Activated CD8-positive, alpha-beta memory T cell treated with anti-CD3 and anti-CD28 coated beads for 36 hours (primary cell): ENCODE data around the gene FRMPD2. TPM values are rescaled to one million over a fixed set of nuclear protein-coding genes. Genes with fewer than 3 reads are reported as not detected.
"Not testable (repeated sequence)": the region's sequence is repeated elsewhere in the genome, so short reads cannot be mapped to it uniquely, and the experiment has no call there.

Source experiments
- CTCF ChIA-PET: fragments of 350-600 bp; sonication (Branson Sonifier 250); formaldehyde crosslinking; loops from one replicate; lab custom pipeline; 2021; ENCODE audit warnings: antibody characterized with exemption; lab: Charles Lee
- POLR2A ChIA-PET: fragments of 350-600 bp; sonication (Branson Sonifier 250); formaldehyde crosslinking; loops from one replicate; lab custom pipeline; 2021; ENCODE audit warnings: antibody characterized with exemption; lab: Charles Lee
- total RNA-seq, 2 experiments: library from RNA; stranded (reverse); gene quantifications; one replicate each; pipeline ENCODE4 v1.2.3, GENCODE V29; 2021

Gene FRMPD2
- total RNA-seq, 2 experiments from 2014 or later = not detected

- ChIA-PET POLR2A (no interaction called here), CTCF (no interaction called here)
These were observed 17.0 kb downstream of the FRMPD2 start for GRCh38 chr10:48257407-48257961.

DNA sequence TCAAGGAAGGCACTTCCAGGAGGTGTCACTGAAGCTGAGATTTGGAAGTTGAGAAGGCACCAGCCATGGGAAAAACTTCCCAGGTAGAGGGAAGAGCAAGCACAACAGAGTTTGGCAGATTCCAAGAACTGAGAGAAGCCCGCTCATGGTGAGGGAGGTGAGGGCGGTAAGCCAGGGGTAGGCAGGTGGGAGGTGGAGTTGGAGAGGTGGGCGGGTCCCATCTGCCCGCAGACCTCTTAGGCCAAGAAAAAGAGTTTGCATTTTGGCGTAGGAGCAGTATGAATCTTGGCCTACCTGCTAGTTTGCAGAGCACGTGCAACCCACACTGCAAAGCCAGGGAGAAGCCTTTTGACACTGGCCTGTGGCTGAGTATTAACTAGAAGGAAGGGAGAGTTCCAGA lies 18.8 kb downstream of the FRMPD2 start:
- ChIA-PET CTCF (no interaction called here), POLR2A (no interaction called here)

DNA sequence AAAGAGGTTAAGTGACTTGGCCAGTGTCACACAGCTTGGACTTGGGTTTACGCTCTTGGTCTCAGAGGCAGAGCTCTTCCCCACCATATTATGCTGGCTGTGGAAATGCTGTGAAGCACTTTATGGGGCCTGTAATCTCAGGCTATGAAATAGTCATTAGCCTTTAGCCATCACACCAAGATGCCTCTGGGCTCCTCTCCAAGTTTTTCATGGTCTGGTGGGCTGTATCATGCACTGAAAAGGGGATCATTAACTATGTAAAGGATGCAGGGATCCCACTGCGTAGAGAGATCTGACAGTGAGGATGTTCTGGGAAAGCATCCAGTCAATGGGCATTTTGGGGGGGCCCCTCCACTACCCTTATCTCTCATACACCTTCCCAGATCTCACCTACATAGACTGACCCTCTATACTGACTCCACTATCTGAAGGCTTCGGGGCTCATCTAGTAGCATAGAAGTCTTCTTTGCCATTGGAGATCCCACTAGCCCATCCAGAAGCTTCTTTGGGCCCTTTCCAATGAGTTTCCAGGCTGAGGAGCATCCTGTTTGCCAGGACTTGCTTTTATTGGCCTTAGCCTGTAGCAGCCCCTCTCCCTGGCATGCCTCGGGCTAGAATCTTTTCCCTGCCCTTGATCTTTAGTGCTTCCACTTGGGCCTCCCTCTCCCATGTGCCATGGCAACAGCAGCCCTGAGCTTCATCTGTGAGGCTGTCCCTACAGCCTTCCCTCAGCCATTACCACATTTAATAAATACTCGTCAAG lies 19.6 kb downstream of the FRMPD2 start:
- ChIA-PET CTCF (interaction anchor here (1.3 kb wide), 1 partner anchor 15 kb away, joined by 3 read pairs; no protein-coding TSS in a partner anchor), POLR2A (no interaction called here)

- CTCF ChIA-PET = interaction anchor here (1.3 kb wide), 1 partner anchor 16 kb away, joined by 3 read pairs; no protein-coding TSS in a partner anchor
- POLR2A ChIA-PET = no interaction called here
These were observed 20.4 kb downstream of the FRMPD2 start for GRCh38 chr10:48253970-48254657.

DNA sequence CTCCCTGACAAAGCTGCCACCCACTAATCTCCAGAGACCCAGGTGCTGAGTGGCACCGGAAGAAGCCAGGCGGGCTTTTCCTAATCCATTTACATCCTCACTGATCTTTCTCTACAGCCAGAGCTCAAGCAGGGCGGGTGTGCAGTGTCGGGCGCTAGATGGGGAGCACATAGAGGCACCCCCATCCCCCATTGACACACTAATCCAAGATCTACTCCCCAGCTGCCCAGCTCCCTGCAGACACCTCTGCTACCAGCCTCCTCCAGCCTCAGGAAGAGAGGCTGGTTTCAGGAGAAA lies 22.2 kb downstream of the FRMPD2 start:
- ChIA-PET CTCF (no interaction called here), POLR2A (no interaction called here)

DNA sequence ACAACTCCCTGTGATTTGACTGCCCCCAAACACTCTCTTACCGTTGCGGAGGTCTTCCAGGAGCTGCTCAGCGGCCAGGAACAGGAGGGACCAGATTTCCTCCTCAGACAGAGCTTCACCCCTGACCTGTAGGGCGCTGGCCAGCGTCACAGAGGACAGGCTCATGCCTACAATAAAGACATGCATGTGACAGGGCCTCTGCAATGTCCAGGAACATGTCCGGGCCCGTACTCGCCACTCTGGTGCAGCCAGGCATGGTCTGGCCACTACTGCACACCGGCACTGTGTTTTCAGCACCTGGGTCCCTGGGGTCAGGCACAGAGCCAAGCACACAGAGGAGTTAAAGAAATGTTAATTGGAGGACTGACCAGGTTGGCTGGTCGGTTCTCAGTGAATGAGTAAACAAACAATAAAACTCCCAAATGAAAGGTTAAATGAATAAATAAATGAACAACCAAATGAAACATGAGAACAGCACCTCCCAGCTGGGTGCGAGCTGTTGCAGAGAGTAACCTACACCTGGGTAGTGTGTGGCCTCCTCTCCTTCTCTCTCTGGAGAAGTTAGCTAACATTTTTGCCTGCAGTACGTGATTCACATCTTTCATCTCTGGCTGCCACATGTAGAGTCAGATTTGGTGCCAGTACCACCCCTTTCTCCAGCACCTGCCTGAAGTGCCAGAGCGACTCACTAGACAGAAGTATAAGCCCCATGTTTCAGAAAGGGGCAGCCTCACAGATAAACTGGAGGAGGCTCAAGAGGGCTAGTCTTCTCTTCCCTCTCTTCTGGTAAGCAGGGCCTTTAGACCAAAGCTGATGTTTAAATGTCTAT lies 22.8 kb downstream of the FRMPD2 start:
- CTCF ChIA-PET = no interaction called here
- POLR2A ChIA-PET = no interaction called here

- ChIA-PET CTCF (no interaction called here), POLR2A (no interaction called here)
These were observed 23.4 kb downstream of the FRMPD2 start for GRCh38 chr10:48251152-48251524.

GRCh38 chr10:48249763-48250351 lies 24.6 kb downstream of the FRMPD2 start:
- CTCF ChIA-PET = no interaction called here
- POLR2A ChIA-PET = no interaction called here

- POLR2A ChIA-PET = no interaction called here
- CTCF ChIA-PET = no interaction called here
These were observed 25.3 kb downstream of the FRMPD2 start for GRCh38 chr10:48249004-48249762.

DNA sequence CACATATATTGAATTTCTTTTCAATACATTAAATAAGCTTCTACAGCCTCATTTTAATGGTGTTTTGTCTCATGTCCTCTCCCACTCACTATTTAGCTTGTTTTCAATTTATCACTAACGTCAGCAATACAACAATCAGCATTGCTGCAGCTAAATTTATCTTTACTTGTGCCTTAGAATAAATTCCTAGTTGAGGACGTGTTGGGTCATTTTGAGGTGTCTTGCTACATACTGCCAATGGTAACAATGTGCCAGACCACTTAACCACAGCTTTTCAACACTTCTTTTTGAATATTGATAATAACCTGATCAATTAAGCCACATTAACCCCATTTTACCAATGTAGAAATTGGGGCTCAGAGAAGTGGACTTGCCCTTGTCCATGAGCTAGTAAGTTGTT lies 26.0 kb downstream of the FRMPD2 start:
- ChIA-PET POLR2A (no interaction called here), CTCF (no interaction called here)

GRCh38 chr10:48247680-48248079 lies 26.8 kb downstream of the FRMPD2 start:
- CTCF ChIA-PET = no interaction called here
- POLR2A ChIA-PET = no interaction called here

GRCh38 chr10:48246501-48246900 lies 28.0 kb downstream of the FRMPD2 start:
- CTCF ChIA-PET = interaction anchor here (0.8 kb wide), 1 partner anchor 14 kb away, joined by 3 read pairs; no protein-coding TSS in a partner anchor
- POLR2A ChIA-PET = no interaction called here

DNA sequence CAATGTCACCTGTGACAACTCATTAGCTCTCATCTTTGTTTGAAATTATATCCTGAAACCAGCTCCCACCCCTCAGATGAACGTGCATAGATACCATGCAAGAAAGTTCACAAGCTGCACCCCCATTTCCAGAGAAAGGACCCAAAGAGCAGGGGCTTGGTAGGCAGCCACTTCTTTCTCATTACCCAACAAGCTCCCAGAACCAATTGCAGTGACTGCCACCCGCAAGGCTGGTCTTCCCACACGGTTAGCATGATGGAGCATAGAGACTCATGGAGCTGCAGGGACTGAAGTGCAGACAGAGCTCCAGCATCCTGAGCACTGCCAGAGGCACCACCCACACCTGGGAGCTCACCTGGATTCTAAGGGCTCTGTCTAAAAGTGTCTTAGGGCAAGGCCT lies 28.5 kb downstream of the FRMPD2 start:
- ChIA-PET CTCF (no interaction called here), POLR2A (no interaction called here)

DNA sequence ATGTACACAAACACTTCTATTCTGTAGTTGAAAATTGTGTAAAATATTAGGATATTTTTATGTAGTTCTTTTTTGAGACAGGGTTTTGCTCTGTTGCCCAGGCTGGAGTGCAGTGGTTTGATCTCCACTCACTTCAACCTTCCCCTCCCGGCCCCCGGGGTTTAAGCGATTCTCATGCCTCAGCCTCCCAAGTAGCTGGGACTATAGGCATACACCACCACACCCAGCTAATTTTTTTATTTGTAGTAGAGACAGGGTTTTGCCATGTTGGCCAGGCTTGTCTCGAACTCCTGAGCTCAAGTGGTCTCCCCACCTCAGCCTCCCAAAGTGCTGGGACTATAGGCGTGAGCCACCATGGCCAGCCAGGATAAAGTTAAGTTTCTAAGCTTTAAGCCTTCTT lies 30.6 kb downstream of the FRMPD2 start:
- CTCF ChIA-PET, POLR2A ChIA-PET: not testable (repeated sequence)

DNA sequence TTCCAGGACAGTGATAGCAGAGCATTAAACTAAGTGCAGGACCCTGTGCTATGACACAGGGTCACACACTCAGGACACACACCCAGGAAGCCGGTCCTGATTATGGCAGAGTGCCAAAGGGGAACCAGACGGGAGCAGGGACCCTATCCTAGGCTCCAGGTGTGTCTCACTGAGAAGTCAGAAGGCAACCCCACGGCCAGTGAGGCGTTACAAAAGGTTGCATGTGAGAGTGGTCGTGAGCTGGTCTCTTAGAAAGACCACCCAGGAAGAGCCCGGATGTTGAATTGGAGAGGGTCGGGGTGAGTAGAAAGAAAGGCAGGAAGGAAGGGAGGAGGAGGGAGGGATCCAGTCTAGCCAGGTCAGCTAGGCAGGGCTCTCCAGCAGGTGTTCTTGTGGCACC lies 31.0 kb downstream of the FRMPD2 start:
- CTCF ChIA-PET = no interaction called here
- POLR2A ChIA-PET = no interaction called here

DNA sequence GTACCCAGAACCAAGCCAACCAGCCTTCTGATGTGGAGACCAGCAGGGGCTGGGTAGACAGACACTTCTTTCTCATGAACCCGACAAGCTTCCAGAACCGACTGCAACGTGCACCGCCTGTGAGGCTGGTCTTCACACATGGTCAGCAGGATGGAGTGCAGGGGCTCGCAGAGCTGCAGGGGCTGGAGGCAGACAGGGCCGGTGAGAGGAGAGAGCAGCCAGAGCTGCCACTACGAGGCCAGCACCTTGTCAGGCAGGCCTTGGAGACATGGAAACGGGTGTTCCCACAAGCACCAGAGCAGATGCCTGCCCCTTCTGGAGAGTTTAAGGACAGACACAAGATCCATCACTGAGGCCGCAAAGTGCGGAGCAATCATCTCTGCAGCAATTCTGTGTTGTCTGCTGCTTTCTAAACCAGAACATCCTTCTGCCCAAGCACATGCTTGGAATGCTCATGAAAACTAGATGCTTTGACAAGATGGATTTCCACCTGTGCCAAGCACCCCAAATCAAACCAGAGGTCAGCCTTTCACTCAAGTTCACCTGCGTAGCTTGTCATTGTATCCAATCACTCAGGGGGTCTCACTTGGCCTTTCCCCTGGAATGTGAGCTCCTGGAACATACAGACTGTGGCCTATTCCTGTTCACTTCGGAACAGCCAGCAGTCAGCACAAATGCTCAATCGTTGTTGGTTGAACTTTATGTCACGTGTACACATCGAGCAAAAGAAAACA lies 32.2 kb downstream of the FRMPD2 start:
- CTCF ChIA-PET = no interaction called here
- POLR2A ChIA-PET = no interaction called here

GRCh38 chr10:48241332-48241731 lies 33.2 kb downstream of the FRMPD2 start:
- ChIA-PET POLR2A (no interaction called here), CTCF (no interaction called here)

- POLR2A ChIA-PET = no interaction called here
- CTCF ChIA-PET = no interaction called here
These were observed 34.3 kb downstream of the FRMPD2 start for GRCh38 chr10:48240196-48240595.
